ENCODE results near the gene C10orf62.

GRCh38 chr10:97575127-97575668 lies 14.3 kb upstream of the C10orf62 start:
- no peak for TF ChIP-seq POLR2A (IDR thresholded peaks at IDR 0.05; ENCODE audit: low read depth)
- no peak for TF ChIP-seq CTCF (IDR thresholded peaks at IDR 0.05)
- no peak for TF ChIP-seq POLR2AphosphoS5 (IDR thresholded peaks at IDR 0.05)
